Loucy (cell line): ENCODE data around the gene VASN.

ENCODE experiments used
- H2AFZ ChIP-seq: fragments of 200-600 bp; sonication (generic); 2 replicates; pipeline ENCODE4 v1.6.0; 2016; ENCODE audit warnings: antibody characterized with exemption, mild to moderate bottlenecking, low read length, moderate library complexity
- H3F3A ChIP-seq: fragments of 200-600 bp; 2 replicates; pipeline ENCODE4 v1.6.0; 2016; ENCODE audit warnings: antibody characterized with exemption, low read depth, mild to moderate bottlenecking
- H3K27me3 ChIP-seq: fragments of 200-600 bp; sonication (generic); 2 replicates; pipeline ENCODE4 v1.6.1; 2014; ENCODE audit warnings: low read length, mild to moderate bottlenecking; ENCODE audit not compliant: insufficient read depth, poor library complexity, severe bottlenecking
- H3K36me3 ChIP-seq: fragments of 200-600 bp; sonication (generic); 2 replicates; pipeline ENCODE4 v1.6.1; 2016; ENCODE audit warnings: low read length; ENCODE audit not compliant: insufficient read depth
- H3K4me1 ChIP-seq: fragments of 200-600 bp; sonication (generic); 2 replicates; pipeline ENCODE4 v1.5.1; 2014; ENCODE audit warnings: low read length, mild to moderate bottlenecking; ENCODE audit not compliant: insufficient read depth, poor library complexity, severe bottlenecking
- H3K4me2 ChIP-seq: fragments of 200-600 bp; sonication (generic); 2 replicates; pipeline ENCODE4 v1.6.0; 2014; ENCODE audit warnings: antibody characterized with exemption, low read length, low read depth, mild to moderate bottlenecking; ENCODE audit not compliant: poor library complexity, severe bottlenecking
- H3K4me3 ChIP-seq: fragments of 200-600 bp; sonication (generic); 2 replicates; pipeline ENCODE4 v1.5.1; 2014; ENCODE audit warnings: low read length, mild to moderate bottlenecking, mixed read lengths; ENCODE audit not compliant: poor library complexity, severe bottlenecking
- H3K79me2 ChIP-seq: fragments of 200-600 bp; sonication (generic); 2 replicates; pipeline ENCODE4 v1.6.1; 2014; ENCODE audit warnings: low read length; ENCODE audit not compliant: insufficient read depth
- H3K9ac ChIP-seq: fragments of 200-600 bp; sonication (generic); 2 replicates; pipeline ENCODE4 v1.6.0; 2014; ENCODE audit warnings: mild to moderate bottlenecking, low read depth, low read length, moderate library complexity; ENCODE audit not compliant: poor library complexity, severe bottlenecking
- H3K9me2 ChIP-seq: fragments of 200-600 bp; sonication (generic); replicated peaks from 2 replicates; pipeline ENCODE4 v1.6.1; 2016; ENCODE audit warnings: low read depth, low read length, mixed read lengths
- H3K9me3 ChIP-seq: fragments of 200-600 bp; sonication (generic); 2 replicates; pipeline ENCODE4 v1.6.1; 2014; ENCODE audit warnings: mild to moderate bottlenecking, antibody characterized with exemption, low read length, low read depth; ENCODE audit not compliant: insufficient read depth
- H4K20me1 ChIP-seq: fragments of 200-600 bp; sonication (generic); 2 replicates; pipeline ENCODE4 v1.6.0; 2014; ENCODE audit warnings: antibody characterized with exemption, low read length, mild to moderate bottlenecking; ENCODE audit not compliant: insufficient read depth, poor library complexity, severe bottlenecking
- CTCF ChIP-seq: fragments of 200-600 bp; sonication (generic); conservative IDR thresholded peaks from 2 replicates; pipeline ENCODE4 v1.5.1; 2014; ENCODE audit warnings: mild to moderate bottlenecking, antibody characterized with exemption, low read length
- EZH2phosphoT487 ChIP-seq: fragments of 200-600 bp; IDR thresholded peaks from 2 replicates; pipeline ENCODE4 v1.6.1; 2018; ENCODE audit warnings: antibody characterized with exemption, mild to moderate bottlenecking, moderate library complexity, borderline replicate concordance

Gene VASN

GRCh38 chr16:4414187-4414917 lies 42.7 kb downstream of the VASN start:
- Histone ChIP-seq H3K9me2 (no peaks in the 10 kb centered on the region), H3K79me2 (peaks cover 33% of the 10 kb centered on the region), H3K9ac (peak overlapping the region; percentile 78), H3K4me2 (peak overlapping the region; percentile 71), H2AFZ (no peak overlapping the region), H4K20me1 (peaks cover 19% of the 10 kb centered on the region), H3K9me3 (no peaks in the 10 kb centered on the region), H3K4me1 (peaks cover 5% of the 10 kb centered on the region), H3K4me3 (peak overlapping the region; percentile 89), H3K27me3 (no peaks in the 10 kb centered on the region), H3K36me3 (no peaks in the 10 kb centered on the region), H3F3A (no peaks in the 10 kb centered on the region)
- no peak for TF ChIP-seq EZH2phosphoT487
- no peak for TF ChIP-seq CTCF

GRCh38 chr16:4415538-4416199 lies 44.0 kb downstream of the VASN start:
- Histone ChIP-seq H2AFZ (peak overlapping the region; percentile 69), H3K27me3 (no peaks in the 10 kb centered on the region), H3K4me3 (peak overlapping the region; percentile 89), H4K20me1 (peaks cover 19% of the 10 kb centered on the region), H3K36me3 (no peaks in the 10 kb centered on the region), H3K9me2 (no peaks in the 10 kb centered on the region), H3F3A (no peaks in the 10 kb centered on the region), H3K79me2 (peaks cover 33% of the 10 kb centered on the region), H3K9ac (peak overlapping the region; percentile 78), H3K9me3 (no peaks in the 10 kb centered on the region), H3K4me2 (peak overlapping the region; percentile 71), H3K4me1 (peaks cover 5% of the 10 kb centered on the region)
- TF ChIP-seq CTCF (no peak), EZH2phosphoT487 (no peak)

GRCh38 chr16:4416200-4417032 lies 44.8 kb downstream of the VASN start, which contains the start of gene CORO7:
TSS of gene CORO7 (minus strand) at chr16:4416596. CDS start at chr16:4416518, 78 bp downstream.
- Histone ChIP-seq H3K79me2 (peaks cover 33% of the 10 kb centered on the region), H3K9me3 (no peaks in the 10 kb centered on the region), H3K4me1 (peaks cover 5% of the 10 kb centered on the region), H3F3A (no peaks in the 10 kb centered on the region), H3K9me2 (no peaks in the 10 kb centered on the region), H3K4me2 (peak within 1 kb of the TSS; percentile 81), H3K27me3 (no peaks in the 10 kb centered on the region), H3K4me3 (peak within 1 kb of the TSS; percentile 89), H4K20me1 (peaks cover 19% of the 10 kb centered on the region), H3K9ac (peak within 1 kb of the TSS; percentile 78), H2AFZ (peak within 1 kb of the TSS; percentile 81), H3K36me3 (no peaks in the 10 kb centered on the region)
- TF ChIP-seq CTCF (no peak), EZH2phosphoT487 (no peak)
